H9 (cell line): Measurements from ENCODE around the gene SYS1. TPM values are rescaled to one million over a fixed set of nuclear protein-coding genes. Genes with fewer than 3 reads are reported as not detected.

Experiments used
- DNase-seq: peaks from one replicate; pipeline ENCODE4 v3.0.0-alpha.2; 2017
- H2AFZ ChIP-seq: one replicate; pipeline ENCODE4 v1.6.1; 2013; ENCODE audit warnings: mild to moderate bottlenecking, low read length, control low read depth, moderate library complexity
- H2AK5ac ChIP-seq: 2 replicates; pipeline ENCODE4 v1.6.1; 2013; ENCODE audit warnings: low read length, control low read depth, mixed read lengths; ENCODE audit not compliant: insufficient read length
- H2BK120ac ChIP-seq: one replicate; pipeline ENCODE4 v1.6.1; 2013; ENCODE audit warnings: low read depth, mild to moderate bottlenecking, low read length, control low read depth, inconsistent platforms; ENCODE audit not compliant: poor library complexity, severe bottlenecking
- H2BK12ac ChIP-seq: 2 replicates; pipeline ENCODE4 v1.6.1; 2013; ENCODE audit warnings: low read length, control low read depth, mixed read lengths, low read depth; ENCODE audit not compliant: insufficient read length
- H2BK15ac ChIP-seq: 2 replicates; pipeline ENCODE4 v1.6.1; 2013; ENCODE audit warnings: low read depth, low read length, control low read depth
- H2BK20ac ChIP-seq: one replicate; pipeline ENCODE4 v1.6.1; 2013; ENCODE audit warnings: low read depth, mild to moderate bottlenecking, low read length, control low read depth, inconsistent platforms; ENCODE audit not compliant: poor library complexity, severe bottlenecking
- H2BK5ac ChIP-seq: 2 replicates; pipeline ENCODE4 v1.6.1; 2013; ENCODE audit warnings: low read length, control low read depth, mixed read lengths; ENCODE audit not compliant: insufficient read length
- H3K14ac ChIP-seq: 2 replicates; pipeline ENCODE4 v1.6.1; 2013; ENCODE audit warnings: low read length, control low read depth; ENCODE audit not compliant: insufficient read depth
- H3K18ac ChIP-seq: 2 replicates; pipeline ENCODE4 v1.6.1; 2013; ENCODE audit warnings: low read depth, mild to moderate bottlenecking, mixed read lengths, low read length, control low read depth; ENCODE audit not compliant: insufficient read length
- H3K23ac ChIP-seq: 2 replicates; pipeline ENCODE4 v1.6.1; 2013; ENCODE audit warnings: low read length, control low read depth, mixed read lengths, low read depth; ENCODE audit not compliant: insufficient read length
- H3K23me2 ChIP-seq: 2 replicates; pipeline ENCODE4 v1.6.1; 2013; ENCODE audit warnings: low read depth, mild to moderate bottlenecking, mixed read lengths, low read length, control low read depth; ENCODE audit not compliant: insufficient read length, poor library complexity, severe bottlenecking
- H3K27ac ChIP-seq: 2 replicates; pipeline ENCODE4 v1.5.1; 2013; ENCODE audit warnings: low read length, control low read depth, mixed read lengths, low read depth; ENCODE audit not compliant: insufficient read length
- H3K27me3 ChIP-seq: 2 replicates; pipeline ENCODE4 v1.6.1; 2013; ENCODE audit warnings: low read length, control low read depth, inconsistent platforms; ENCODE audit not compliant: insufficient read depth
- H3K4ac ChIP-seq: 2 replicates; pipeline ENCODE4 v1.6.1; 2013; ENCODE audit warnings: low read depth, mild to moderate bottlenecking, control low read depth, inconsistent platforms, low read length, moderate library complexity
- H3K4me1 ChIP-seq: 2 replicates; pipeline ENCODE4 v1.6.1; 2013; ENCODE audit warnings: low read length, control low read depth, inconsistent platforms; ENCODE audit not compliant: insufficient read depth
- H3K4me2 ChIP-seq: 2 replicates; pipeline ENCODE4 v1.6.1; 2013; ENCODE audit warnings: low read length, control low read depth, mixed read lengths; ENCODE audit not compliant: insufficient read length, insufficient read depth
- H3K56ac ChIP-seq: 2 replicates; pipeline ENCODE4 v1.6.1; 2013; ENCODE audit warnings: low read depth, mild to moderate bottlenecking, mixed read lengths, low read length, control low read depth; ENCODE audit not compliant: insufficient read length
- H3K79me1 ChIP-seq: 2 replicates; pipeline ENCODE4 v1.6.1; 2013; ENCODE audit warnings: low read depth, mild to moderate bottlenecking, moderate library complexity, low read length, control low read depth, inconsistent platforms; ENCODE audit not compliant: insufficient read depth, poor library complexity, severe bottlenecking
- H3K79me2 ChIP-seq: 2 replicates; pipeline ENCODE4 v1.6.1; 2013; ENCODE audit warnings: low read length, control low read depth, inconsistent platforms; ENCODE audit not compliant: insufficient read depth
- H3K9ac ChIP-seq: 2 replicates; pipeline ENCODE4 v1.6.1; 2013; ENCODE audit warnings: low read length, control low read depth, mixed read lengths; ENCODE audit not compliant: insufficient read length; ENCODE audit errors: extremely low read depth
- H3K9me3 ChIP-seq: one replicate; pipeline ENCODE4 v1.6.1; 2013; ENCODE audit warnings: low read depth, low read length, inconsistent platforms; ENCODE audit not compliant: control insufficient read depth
- H3T11ph ChIP-seq: one replicate; pipeline ENCODE4 v1.6.1; 2013; ENCODE audit warnings: mild to moderate bottlenecking, low read length, control low read depth, inconsistent platforms
- H4K20me1 ChIP-seq: one replicate; pipeline ENCODE4 v1.6.1; 2013; ENCODE audit not compliant: control insufficient read depth, insufficient read length, insufficient read depth
- H4K5ac ChIP-seq: 2 replicates; pipeline ENCODE4 v1.6.1; 2013; ENCODE audit warnings: low read depth, mild to moderate bottlenecking, mixed read lengths, low read length, control low read depth; ENCODE audit not compliant: insufficient read length
- H4K8ac ChIP-seq: replicated peaks from 2 replicates; pipeline ENCODE4 v1.6.1; 2013; ENCODE audit warnings: low read length, control low read depth, mixed read lengths, low read depth; ENCODE audit not compliant: insufficient read length
- H4K91ac ChIP-seq: 2 replicates; pipeline ENCODE4 v1.6.1; 2013; ENCODE audit warnings: low read depth, mild to moderate bottlenecking, moderate library complexity, mixed read lengths, low read length, control low read depth; ENCODE audit not compliant: insufficient read length
- H3K27ac Mint-ChIP-seq, 3 experiments: 2 replicates in 2 of 3; 3 replicates in 1 of 3; pipeline ENCODE4 v1.8.0; 2020 to 2021; ENCODE audit warnings: mixed read lengths in 3 of 3, mild to moderate bottlenecking in 1 of 3, moderate library complexity in 1 of 3
- H3K27me3 Mint-ChIP-seq: 2 replicates; pipeline ENCODE4 v1.8.0; 2021; ENCODE audit warnings: low read depth, mild to moderate bottlenecking, moderate library complexity, mixed read lengths
- H3K36me3 Mint-ChIP-seq, 3 experiments: 2 replicates in 2 of 3; 3 replicates in 1 of 3; pipeline ENCODE4 v1.8.0; 2020 to 2021; ENCODE audit warnings: low read depth in 3 of 3, mixed read lengths in 3 of 3; ENCODE audit not compliant: insufficient read depth in 1 of 3
- H3K4me1 Mint-ChIP-seq, 2 experiments: 2 replicates each; pipeline ENCODE4 v1.8.0; 2020; ENCODE audit warnings: mixed read lengths in 2 of 2
- H3K4me3 Mint-ChIP-seq, 2 experiments: 2 replicates in 1 of 2; 3 replicates in 1 of 2; pipeline ENCODE4 v1.8.0; 2020 to 2021; ENCODE audit warnings: mild to moderate bottlenecking in 2 of 2, mixed read lengths in 2 of 2, moderate library complexity in 1 of 2
- H3K9me3 Mint-ChIP-seq, 2 experiments: 2 replicates in 1 of 2; 3 replicates in 1 of 2; pipeline ENCODE4 v1.8.0; 2020; ENCODE audit warnings: mild to moderate bottlenecking in 2 of 2, mixed read lengths in 2 of 2, moderate library complexity in 1 of 2
- CTCF ChIP-seq: fragments of 200-600 bp; sonication (generic); conservative IDR thresholded peaks from 3 replicates; pipeline ENCODE4 v1.8.0; 2021; ENCODE audit warnings: antibody characterized with exemption, mild to moderate bottlenecking
- WGBS: extraction: QIAGEN DNeasy Blood & Tissue Kit; methylation state at CpG from one replicate; pipeline ENCODE4 v1.1.7; 2013; ENCODE audit warnings: missing lambda C conversion rate, low lambda C conversion rate, mixed read lengths; ENCODE audit not compliant: insufficient read length; ENCODE audit errors: extremely low coverage; 5-methylcytosine and 5-hydroxymethylcytosine counted together
- total RNA-seq: library from RNA; stranded (reverse); gene quantifications from 2 replicates; pipeline ENCODE4 v1.2.1, GENCODE V29; 2021

Gene SYS1
- total RNA-seq, 1 experiment from 2014 or later: 21.0 TPM

GRCh38 chr20:45358282-45359068 is 4.5 kb upstream of the SYS1 start:
- Histone ChIP-seq H3T11ph (no peak overlapping the region), H4K20me1 (no peaks in the 10 kb centered on the region), H3K27me3 (no peaks in the 10 kb centered on the region), H2BK5ac (no peak overlapping the region), H4K91ac (no peak overlapping the region), H4K5ac (no peak overlapping the region), H3K4me1 (peaks cover 3% of the 10 kb centered on the region; the same call in 1 of the 2 replicates), H3K4ac (no peak overlapping the region), H3K18ac (peak overlapping the region; percentile 42), H2AK5ac (no peak overlapping the region), H3K14ac (no peak overlapping the region), H3K23ac (no peak overlapping the region), H2BK20ac (no peak overlapping the region), H3K56ac (no peak overlapping the region), H3K4me2 (no peak overlapping the region), H3K23me2 (peaks cover 2% of the 10 kb centered on the region), H3K9me3 (no peaks in the 10 kb centered on the region), H3K9ac (no peak overlapping the region), H2BK12ac (no peak overlapping the region), H3K79me2 (no peaks in the 10 kb centered on the region; the same call in 1 of the 2 replicates), H3K79me1 (no peaks in the 10 kb centered on the region), H3K27ac (no peak overlapping the region), H4K8ac (no peak overlapping the region), H2BK120ac (no peak overlapping the region), H2BK15ac (no peak overlapping the region), H2AFZ (peak overlapping the region; percentile 63)
- no peak overlapping the region for H3K4me3 Mint-ChIP-seq
- no peaks in the 10 kb centered on the region for H3K36me3 Mint-ChIP-seq
- no peak for DNase-seq
- no peaks in the 10 kb centered on the region for H3K9me3 Mint-ChIP-seq
- peak overlapping the region in 2 of 3 experiments; percentile 16 to 34; a peak in 1 of 7 replicates for H3K27ac Mint-ChIP-seq
- TF ChIP-seq CTCF: no peak
- WGBS: no CpG with 5 or more reads among the region's 10 CpGs
- H3K27me3 Mint-ChIP-seq: no peaks in the 10 kb centered on the region
- peaks cover 39 to 46% of the 10 kb centered on the region in 2 experiments for H3K4me1 Mint-ChIP-seq
